GM19467 (cell line): ENCODE results near the gene PPP1R12B.
"Not testable (repeated sequence)": the region's sequence is repeated elsewhere in the genome, so short reads cannot be mapped to it uniquely, and the experiment has no call there.

Experiments used
- ATAC-seq: cut with Tn5 transposase; IDR thresholded peaks from one replicate; pipeline ENCODE4 v1.9.1; 2021; ENCODE audit warnings: mild to moderate bottlenecking, moderate library complexity; ENCODE audit not compliant: unreplicated experiment

PPP1R12B gene

DNA sequence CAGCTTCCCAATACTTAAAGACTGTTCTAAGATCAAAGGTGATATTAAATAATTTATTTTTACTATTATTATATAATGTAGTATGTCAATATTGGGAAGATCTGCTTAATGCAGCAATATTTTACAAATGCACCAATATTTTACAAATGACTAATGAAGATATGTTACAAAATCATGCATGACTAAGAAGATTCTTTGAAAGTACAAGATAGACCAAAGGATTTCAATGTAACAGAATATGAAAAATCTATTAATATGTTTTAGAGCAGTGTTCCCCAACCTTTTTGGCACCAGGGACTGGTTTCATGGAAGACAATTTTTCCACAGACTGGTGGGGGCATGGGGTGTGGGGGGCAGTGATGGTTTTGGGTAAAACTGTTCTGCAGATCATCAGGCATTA, 132.1 kb downstream of the PPP1R12B start:
- ATAC-seq: not testable (repeated sequence)

DNA sequence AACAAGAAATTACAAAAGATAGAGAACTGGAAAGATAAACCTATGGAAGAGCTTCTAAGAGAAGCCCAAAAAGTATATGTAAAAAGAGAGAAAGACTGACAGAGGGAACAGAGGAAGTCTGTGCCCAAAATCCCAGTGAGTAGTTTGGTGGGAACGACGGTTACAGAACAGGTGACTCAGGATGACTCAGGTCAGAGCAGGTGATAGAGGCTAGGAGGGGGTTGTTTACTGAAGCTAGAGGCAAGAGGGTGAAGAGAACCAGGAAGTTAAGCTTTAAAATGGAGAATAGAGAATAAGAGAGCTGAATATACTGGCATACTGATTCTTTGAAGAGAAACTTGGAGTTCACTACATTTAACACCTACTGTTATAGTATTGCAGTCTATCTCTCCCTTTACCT, 134.9 kb downstream of the PPP1R12B start:
- ATAC-seq: not testable (repeated sequence)

DNA sequence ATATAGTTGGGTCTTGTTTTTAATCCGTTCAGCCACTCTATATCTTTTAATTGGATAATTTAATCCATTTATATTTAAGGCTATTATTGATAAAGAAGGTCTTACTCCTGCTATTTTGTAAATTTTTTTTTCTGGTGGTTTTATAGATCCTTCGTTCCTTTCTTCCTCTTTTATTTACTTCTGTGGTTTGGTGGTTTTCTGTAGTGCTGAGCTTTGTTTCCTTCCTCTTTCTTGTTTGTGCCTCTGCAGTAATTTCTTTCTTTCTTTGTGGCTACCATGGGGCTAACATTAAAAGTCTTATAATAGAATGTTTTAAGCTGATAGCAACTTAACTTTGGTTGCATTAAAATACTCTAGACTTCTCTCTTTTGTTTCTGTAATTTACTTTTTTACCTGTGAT, 135.5 kb downstream of the PPP1R12B start:
- ATAC-seq: not testable (repeated sequence)

- not testable (repeated sequence) for ATAC-seq
These were observed 136.3 kb downstream of the PPP1R12B start for GRCh38 chr1:202484820-202485219.

GRCh38 chr1:202488178-202488649, 139.7 kb downstream of the PPP1R12B start:
- ATAC-seq: not testable (repeated sequence)

DNA sequence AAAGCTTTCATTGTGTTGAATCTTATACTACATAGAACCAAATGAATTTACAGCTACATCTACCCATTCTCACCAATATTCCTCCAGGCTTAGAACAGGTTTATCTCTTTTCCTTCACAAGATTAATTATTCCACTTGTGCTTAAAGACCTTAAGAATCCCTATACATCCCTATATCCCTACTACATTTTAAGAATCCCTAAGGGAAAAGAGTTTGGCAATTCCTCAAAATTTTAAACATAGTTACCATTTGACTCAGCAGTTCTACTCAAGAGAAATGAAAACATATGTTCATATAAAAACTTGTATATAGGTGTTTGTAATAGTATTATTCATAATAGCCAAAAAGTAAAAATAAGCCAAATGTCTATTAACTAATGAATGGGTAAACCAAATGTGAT, 140.6 kb downstream of the PPP1R12B start:
- ATAC-seq: not testable (repeated sequence)

DNA sequence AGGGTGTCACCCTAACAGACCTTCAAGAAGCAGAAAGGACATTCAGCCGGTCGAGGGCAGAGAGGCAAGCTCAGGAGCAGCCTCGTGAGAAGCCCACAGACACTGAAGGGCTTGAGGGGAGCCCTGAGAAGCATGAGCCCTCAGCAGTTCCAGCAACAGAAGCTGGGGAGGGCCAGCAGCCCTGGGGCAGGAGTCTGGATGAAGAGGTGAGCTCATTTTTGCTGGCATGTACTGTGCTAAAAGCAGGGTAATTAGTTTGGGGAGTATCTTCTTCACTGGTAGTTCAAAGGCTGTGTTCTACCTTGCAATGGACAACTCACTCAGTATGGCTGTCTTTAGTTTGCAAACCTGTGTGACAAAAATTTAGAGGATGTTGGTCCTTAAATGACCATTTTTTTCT, 144.6 kb downstream of the PPP1R12B start:
- not testable (repeated sequence) for ATAC-seq

DNA sequence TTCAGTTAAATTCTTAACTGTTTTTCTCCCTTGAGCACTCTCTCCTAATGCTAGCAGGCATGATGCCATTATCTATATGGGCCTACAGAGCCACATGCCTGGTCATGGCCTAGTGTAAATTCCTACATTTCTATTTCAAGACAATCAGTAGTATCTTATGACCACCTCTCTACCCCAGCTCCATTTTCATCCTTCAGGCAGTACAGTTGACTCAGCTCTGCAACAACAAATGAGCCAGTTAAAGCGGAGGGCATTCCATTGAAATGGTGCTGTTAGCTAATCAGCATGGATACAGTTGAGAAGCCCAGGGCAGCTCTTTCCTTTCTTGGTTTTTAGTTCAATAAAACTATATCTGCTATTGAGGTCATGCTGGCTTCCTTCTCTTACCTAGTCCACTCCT, 150.0 kb downstream of the PPP1R12B start:
- no peak for ATAC-seq

- ATAC-seq: not testable (repeated sequence)
These were observed 151.5 kb downstream of the PPP1R12B start for GRCh38 chr1:202499997-202500396.

- no peak for ATAC-seq
These were observed 152.8 kb downstream of the PPP1R12B start for GRCh38 chr1:202501281-202501680.

DNA sequence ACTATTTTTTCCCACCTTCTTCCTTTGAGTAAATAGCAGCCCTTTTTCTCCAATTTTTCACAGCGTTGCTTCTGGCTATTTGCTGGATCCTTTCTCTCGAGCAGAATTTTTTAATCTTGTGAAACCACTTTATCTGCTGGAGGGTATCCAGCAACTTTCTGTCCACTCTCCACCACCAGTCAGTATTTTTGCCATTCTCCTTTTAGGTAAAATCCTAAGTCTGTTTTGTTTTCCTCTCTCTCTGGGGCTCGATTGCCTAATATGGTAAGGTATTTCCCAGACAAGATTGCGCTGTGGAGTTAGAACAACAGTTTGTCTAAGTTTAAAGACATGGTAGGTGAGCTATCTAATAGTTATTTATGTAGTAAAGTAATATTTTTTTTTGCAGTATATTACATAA, 156.9 kb downstream of the PPP1R12B start:
- ATAC-seq: no peak

DNA sequence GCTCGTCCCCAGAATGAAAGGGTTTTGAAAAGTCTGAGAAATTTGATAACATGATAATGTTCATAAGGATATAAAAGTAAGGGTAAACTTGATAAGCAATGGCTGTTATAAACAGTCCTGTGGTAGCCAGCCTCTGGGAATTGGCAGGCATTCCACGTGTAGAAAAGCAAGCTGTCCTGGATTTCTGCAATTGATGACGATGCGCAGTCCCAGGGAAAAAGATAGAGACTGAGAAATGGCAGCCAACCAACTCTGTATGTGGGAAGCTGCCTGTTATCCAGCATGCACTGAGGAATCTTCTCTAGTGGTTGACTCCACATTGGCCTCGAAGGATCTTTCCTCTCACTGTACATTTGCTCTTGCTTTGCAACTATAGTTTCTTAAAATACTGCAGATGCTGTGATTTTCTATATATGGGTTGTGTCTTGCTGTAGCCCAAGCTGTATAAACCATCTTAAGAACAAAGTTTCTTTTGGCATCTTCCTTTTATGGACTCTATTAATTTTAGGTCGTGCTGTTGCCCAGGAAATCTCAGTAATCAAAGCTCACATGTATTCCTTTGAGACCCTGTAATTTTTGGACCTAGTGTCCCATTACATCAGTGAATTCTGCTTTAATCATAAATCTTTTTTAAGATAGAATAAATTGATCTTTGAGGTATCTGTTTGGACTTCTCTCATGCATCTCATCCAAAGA, 157.5 kb downstream of the PPP1R12B start:
- not testable (repeated sequence) for ATAC-seq

DNA sequence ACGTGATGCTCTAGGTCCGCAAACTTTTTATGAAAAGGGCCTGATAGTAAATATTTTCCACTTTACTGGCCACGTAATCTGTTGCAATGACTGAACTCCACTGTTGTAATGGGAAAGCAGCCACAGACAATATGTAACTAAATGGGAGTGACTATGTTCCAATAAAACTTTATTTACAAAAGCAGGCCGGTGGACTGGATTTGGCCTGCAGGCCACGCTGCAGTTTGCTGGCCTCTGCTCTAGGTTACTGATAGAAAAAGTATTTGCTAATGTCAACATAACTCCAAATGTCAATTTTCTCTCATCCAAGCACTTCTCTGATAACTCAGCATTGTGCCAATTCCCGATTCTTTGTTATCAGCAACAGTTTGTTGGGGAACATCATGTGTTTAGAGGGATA, 160.4 kb downstream of the PPP1R12B start:
- not testable (repeated sequence) for ATAC-seq

DNA sequence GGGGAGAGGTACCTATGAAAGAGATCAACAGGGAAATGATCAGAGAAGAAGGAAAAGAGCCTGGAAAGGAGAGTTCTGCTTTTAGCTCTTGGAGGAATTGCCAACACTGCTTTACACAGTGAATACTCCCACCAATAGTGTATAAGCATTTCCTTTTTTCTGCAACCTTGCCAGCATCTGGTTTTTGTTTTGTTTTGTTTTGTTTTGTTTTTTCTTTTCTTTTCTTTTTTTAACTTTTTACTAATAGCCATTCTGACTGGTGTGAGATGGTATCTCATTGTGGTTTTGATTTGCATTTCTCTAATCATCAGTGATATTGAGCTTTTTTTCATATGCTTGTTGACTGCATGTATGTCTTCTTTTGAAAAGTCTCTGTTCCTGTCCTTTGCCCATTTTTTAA, 165.4 kb downstream of the PPP1R12B start:
- not testable (repeated sequence) for ATAC-seq

DNA sequence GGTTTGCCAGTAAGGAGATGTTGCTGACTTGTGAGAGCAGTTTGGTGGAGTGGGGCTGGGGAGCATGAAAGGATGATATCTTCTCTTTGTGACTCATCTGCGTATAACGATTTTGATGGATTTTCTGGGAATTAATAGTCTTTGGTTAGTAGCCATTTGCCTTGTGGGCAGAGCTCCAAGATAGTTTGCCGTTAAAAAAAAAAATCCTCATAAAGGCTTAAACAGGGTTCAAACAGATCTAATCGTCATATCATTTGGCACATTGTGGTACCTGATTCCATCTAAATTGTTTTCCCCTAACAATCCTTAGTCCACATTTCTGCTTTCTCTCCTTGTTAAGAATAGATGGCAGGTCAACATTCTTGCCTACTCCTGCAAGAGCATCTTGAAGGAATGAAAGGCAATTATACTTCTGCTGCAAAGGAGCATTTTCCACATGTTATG, 168.0 kb downstream of the PPP1R12B start:
- ATAC-seq: no peak

DNA sequence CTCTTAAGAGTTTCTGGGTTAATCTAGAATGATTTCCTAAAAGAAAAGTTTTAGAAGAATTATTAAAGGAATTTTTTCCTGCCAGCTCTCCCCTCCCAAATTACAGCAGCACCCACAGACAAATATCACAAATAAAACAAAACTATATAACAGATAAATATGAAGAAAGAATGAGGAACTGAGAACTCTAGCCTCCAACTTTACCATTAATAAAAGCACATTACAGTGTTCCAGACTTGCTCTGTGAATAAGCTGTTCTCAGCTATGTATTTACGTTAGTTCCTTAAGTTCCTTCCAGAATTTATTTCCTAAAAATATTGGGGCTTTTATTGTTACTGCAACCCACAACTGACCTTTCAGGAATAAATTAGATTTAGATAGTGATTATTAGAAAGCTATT, 168.6 kb downstream of the PPP1R12B start:
- ATAC-seq: not testable (repeated sequence)

GRCh38 chr1:202518180-202518579, 169.7 kb downstream of the PPP1R12B start:
- ATAC-seq: not testable (repeated sequence)

DNA sequence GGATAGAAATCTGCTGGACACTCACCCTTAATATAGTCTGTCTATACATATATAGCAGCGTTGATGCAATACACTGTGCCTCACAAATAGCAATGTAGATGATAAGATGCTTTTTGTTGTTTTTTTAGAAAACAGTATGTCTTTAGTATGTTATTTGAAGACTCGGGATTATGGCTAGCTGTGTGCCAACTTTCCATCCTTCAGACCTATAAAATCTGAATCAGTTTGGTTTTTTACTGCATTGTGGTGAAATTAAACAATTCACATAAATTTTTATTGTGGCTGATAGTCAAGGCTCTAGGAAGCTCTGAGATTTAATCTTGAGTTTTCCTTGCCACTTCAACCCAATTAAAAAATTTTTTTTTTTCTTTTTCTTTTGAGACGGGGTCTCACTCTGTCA, 170.4 kb downstream of the PPP1R12B start:
- not testable (repeated sequence) for ATAC-seq

DNA sequence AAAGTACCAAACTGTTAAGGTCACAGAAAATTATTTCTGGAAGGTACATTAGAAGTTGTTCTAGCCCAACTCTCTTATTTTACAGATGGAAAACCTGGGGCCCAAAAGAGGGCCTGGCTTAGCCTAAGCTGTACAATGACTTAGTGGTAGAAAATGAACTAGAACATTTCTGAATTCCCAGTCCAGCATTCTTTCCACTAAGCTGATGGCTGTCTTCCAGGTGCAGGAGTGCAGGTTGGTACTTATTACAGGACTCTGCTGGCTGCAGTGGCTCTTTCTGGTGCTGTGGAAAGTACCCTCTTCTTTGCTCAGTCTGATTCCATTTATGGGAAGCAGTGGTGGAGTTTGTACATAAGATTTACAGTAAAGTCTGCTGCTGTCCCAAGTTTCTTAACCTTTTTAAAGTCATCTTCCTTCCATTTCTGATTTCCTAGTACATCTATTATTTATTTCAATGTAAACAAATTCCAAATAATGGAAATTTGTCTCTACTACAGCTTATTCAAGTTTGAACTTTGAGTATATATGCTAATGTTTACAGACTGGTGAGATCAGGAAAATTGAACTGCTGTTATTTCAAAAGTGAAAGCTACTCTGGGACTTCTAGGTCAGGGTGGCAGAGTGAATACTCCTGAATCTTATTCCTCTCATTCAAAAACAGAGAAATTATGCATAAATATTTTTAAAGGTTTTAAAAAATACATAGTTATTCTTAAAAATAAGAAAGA, 171.8 kb downstream of the PPP1R12B start:
- not testable (repeated sequence) for ATAC-seq

DNA sequence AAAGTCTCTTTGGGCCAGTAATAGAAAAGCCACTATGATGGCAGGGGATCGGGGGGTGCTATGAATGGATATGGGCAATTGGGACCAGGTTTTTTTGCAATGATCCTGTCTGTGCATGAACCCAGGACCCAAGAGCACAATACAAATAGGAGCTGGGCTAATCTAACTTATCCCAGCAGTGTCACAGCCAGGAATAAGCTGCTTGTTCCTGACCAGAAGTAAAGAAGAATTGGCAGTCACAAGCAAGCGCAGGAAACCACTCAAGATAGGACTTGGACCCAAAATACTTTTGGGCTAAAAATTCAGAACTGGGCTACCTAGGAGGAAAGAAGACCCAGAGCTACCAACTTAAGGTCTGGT, 172.3 kb downstream of the PPP1R12B start:
- ATAC-seq: not testable (repeated sequence)

- ATAC-seq: not testable (repeated sequence)
These were observed 173.0 kb downstream of the PPP1R12B start for GRCh38 chr1:202521484-202521883.

- no peak for ATAC-seq
These were observed 173.4 kb downstream of the PPP1R12B start for GRCh38 chr1:202521886-202522285.
